ENCODE data around the gene LATS2. TPM values are rescaled to one million over a fixed set of nuclear protein-coding genes. Genes with fewer than 3 reads are reported as not detected.

The LATS2 gene
- total RNA-seq, 1 experiment from 2014 or later, result 18.8 TPM

DNA sequence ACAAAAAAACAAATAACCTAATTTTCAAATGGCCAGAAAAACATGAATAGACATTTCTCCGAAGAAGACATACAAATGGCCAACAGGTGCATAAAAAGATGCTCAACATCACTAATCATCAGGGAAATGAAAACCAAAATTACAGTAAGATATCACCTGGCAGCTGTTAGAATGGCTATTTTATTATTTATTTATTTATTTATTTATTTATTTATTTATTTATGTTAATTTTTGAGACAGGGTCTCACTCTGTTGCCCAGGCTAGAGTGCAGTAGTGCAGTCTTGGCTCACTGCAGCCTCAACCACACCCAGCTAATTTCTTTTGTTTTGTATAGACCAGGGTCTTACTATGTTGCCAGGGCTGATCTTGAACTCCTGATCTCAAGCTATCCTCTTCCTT is 27.1 kb upstream of the LATS2 start:
- Histone ChIP-seq H3K36me3 (ENCODE audit: control insufficient read depth in 1 of 2, insufficient read depth in 2 of 2, low read length in 2 of 2) (no peaks in the 10 kb centered on the region), H3K79me2 (ENCODE audit: insufficient read depth, low read length) (no peaks in the 10 kb centered on the region), H3K9me3 (ENCODE audit: control insufficient read depth in 1 of 2, insufficient read depth in 1 of 2, low read depth in 1 of 2, low read length in 2 of 2) (no peaks in the 10 kb centered on the region), H3K9ac (ENCODE audit: low read length) (no peak overlapping the region), H4K20me1 (ENCODE audit: insufficient read depth) (no peaks in the 10 kb centered on the region), H3K4me2 (ENCODE audit: low read length) (no peak overlapping the region), H2AFZ (ENCODE audit: low read depth, low read length, poor library complexity, severe bottlenecking) (no peak overlapping the region), H3K4me1 (ENCODE audit: control insufficient read depth in 1 of 2, insufficient read depth in 2 of 2, low read length in 2 of 2) (no peaks in the 10 kb centered on the region), H3K27me3 (ENCODE audit: insufficient read depth, low read length) (no peaks in the 10 kb centered on the region), H3K27ac (ENCODE audit: low read depth, low read length) (no peak overlapping the region), H3K4me3 (replicated peaks in 1 of 2; ENCODE audit: low read depth in 1 of 2, low read length in 2 of 2) (no peak overlapping the region), H3K9me2 (ENCODE audit: insufficient read depth) (no peaks in the 10 kb centered on the region)
- DNase-seq (ENCODE audit: low read depth, low spot score) (no peak), ATAC-seq (no peak)
- no TSS peak for BruUV-seq (replicated peaks)
- CTCF ChIA-PET, result no interaction called here
- RAD21 ChIA-PET (ENCODE audit: low non-redundant PET in 1 of 2, low total read pairs in 2 of 2, uncharacterized antibody in 2 of 2, unreplicated experiment in 2 of 2), result no interaction called here
- intact Hi-C loops (cut with micrococcal nuclease), result no loop called here
- TF ChIP-seq SIN3A (IDR thresholded peaks at IDR 0.05; ENCODE audit: low read depth) (no peak), CEBPB (IDR thresholded peaks at IDR 0.05; ENCODE audit: low read depth) (no peak), ZNF274 (IDR thresholded peaks at IDR 0.05; ENCODE audit: low read depth, low read length) (no peak), ZFX (IDR thresholded peaks at IDR 0.05) (no peak), SP1 (IDR thresholded peaks at IDR 0.05; ENCODE audit: low read depth) (no peak), POLR2A (IDR thresholded peaks at IDR 0.05; ENCODE audit: borderline replicate concordance, extremely low read depth, insufficient read depth, insufficient read length) (no peak), RAD21 (IDR thresholded peaks at IDR 0.05; ENCODE audit: low read depth) (no peak), EZH2 (IDR thresholded peaks at IDR 0.05) (no peak), CBX3 (IDR thresholded peaks at IDR 0.05; ENCODE audit: low read depth) (no peak), TCF7L2 (IDR thresholded peaks at IDR 0.05; ENCODE audit: borderline replicate concordance, extremely low read depth, insufficient read depth, insufficient read length) (no peak)
- TF ChIP-seq, protein P1, sequence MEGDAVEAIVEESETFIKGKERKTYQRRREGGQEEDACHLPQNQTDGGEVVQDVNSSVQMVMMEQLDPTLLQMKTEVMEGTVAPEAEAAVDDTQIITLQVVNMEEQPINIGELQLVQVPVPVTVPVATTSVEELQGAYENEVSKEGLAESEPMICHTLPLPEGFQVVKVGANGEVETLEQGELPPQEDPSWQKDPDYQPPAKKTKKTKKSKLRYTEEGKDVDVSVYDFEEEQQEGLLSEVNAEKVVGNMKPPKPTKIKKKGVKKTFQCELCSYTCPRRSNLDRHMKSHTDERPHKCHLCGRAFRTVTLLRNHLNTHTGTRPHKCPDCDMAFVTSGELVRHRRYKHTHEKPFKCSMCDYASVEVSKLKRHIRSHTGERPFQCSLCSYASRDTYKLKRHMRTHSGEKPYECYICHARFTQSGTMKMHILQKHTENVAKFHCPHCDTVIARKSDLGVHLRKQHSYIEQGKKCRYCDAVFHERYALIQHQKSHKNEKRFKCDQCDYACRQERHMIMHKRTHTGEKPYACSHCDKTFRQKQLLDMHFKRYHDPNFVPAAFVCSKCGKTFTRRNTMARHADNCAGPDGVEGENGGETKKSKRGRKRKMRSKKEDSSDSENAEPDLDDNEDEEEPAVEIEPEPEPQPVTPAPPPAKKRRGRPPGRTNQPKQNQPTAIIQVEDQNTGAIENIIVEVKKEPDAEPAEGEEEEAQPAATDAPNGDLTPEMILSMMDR (IDR thresholded peaks at IDR 0.05 in 2 of 3, conservative IDR thresholded peaks at IDR 0.05 in 1 of 3; ENCODE audit: borderline replicate concordance in 1 of 3, insufficient read depth in 1 of 3, low read depth in 2 of 3, low read length in 2 of 3), result no peak
- TF ChIP-seq, protein P2, sequence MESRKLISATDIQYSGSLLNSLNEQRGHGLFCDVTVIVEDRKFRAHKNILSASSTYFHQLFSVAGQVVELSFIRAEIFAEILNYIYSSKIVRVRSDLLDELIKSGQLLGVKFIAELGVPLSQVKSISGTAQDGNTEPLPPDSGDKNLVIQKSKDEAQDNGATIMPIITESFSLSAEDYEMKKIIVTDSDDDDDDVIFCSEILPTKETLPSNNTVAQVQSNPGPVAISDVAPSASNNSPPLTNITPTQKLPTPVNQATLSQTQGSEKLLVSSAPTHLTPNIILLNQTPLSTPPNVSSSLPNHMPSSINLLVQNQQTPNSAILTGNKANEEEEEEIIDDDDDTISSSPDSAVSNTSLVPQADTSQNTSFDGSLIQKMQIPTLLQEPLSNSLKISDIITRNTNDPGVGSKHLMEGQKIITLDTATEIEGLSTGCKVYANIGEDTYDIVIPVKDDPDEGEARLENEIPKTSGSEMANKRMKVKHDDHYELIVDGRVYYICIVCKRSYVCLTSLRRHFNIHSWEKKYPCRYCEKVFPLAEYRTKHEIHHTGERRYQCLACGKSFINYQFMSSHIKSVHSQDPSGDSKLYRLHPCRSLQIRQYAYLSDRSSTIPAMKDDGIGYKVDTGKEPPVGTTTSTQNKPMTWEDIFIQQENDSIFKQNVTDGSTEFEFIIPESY (IDR thresholded peaks at IDR 0.05; ENCODE audit: extremely low read depth, insufficient replicate concordance, low read length), result no peak
- TF ChIP-seq, protein P3, sequence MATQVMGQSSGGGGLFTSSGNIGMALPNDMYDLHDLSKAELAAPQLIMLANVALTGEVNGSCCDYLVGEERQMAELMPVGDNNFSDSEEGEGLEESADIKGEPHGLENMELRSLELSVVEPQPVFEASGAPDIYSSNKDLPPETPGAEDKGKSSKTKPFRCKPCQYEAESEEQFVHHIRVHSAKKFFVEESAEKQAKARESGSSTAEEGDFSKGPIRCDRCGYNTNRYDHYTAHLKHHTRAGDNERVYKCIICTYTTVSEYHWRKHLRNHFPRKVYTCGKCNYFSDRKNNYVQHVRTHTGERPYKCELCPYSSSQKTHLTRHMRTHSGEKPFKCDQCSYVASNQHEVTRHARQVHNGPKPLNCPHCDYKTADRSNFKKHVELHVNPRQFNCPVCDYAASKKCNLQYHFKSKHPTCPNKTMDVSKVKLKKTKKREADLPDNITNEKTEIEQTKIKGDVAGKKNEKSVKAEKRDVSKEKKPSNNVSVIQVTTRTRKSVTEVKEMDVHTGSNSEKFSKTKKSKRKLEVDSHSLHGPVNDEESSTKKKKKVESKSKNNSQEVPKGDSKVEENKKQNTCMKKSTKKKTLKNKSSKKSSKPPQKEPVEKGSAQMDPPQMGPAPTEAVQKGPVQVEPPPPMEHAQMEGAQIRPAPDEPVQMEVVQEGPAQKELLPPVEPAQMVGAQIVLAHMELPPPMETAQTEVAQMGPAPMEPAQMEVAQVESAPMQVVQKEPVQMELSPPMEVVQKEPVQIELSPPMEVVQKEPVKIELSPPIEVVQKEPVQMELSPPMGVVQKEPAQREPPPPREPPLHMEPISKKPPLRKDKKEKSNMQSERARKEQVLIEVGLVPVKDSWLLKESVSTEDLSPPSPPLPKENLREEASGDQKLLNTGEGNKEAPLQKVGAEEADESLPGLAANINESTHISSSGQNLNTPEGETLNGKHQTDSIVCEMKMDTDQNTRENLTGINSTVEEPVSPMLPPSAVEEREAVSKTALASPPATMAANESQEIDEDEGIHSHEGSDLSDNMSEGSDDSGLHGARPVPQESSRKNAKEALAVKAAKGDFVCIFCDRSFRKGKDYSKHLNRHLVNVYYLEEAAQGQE (IDR thresholded peaks at IDR 0.05; ENCODE audit: low read depth), result no peak
- TF ChIP-seq, protein P4, sequence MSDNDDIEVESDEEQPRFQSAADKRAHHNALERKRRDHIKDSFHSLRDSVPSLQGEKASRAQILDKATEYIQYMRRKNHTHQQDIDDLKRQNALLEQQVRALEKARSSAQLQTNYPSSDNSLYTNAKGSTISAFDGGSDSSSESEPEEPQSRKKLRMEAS (IDR thresholded peaks at IDR 0.05), result no peak
- POLR2A ChIA-PET, result no interaction called here

All from HCT116 (cell line).